HG03575 (cell line): ENCODE measurements around the gene RELCH.

Source experiments
- ATAC-seq: cut with Tn5 transposase; IDR thresholded peaks from one replicate; pipeline ENCODE4 v1.9.1; 2021; ENCODE audit not compliant: unreplicated experiment, insufficient number of reproducible peaks, low FRiP score; ENCODE audit errors: extremely low read depth

Gene RELCH

GRCh38 chr18:62245699-62246098 lies 58.6 kb downstream of the RELCH start:
- ATAC-seq, result no peak

- no peak for ATAC-seq
Measured at GRCh38 chr18:62248313-62248712, 61.3 kb downstream of the RELCH start.

- no peak for ATAC-seq
Measured at GRCh38 chr18:62249478-62250097, 62.5 kb downstream of the RELCH start.

GRCh38 chr18:62250475-62250874 lies 63.4 kb downstream of the RELCH start:
- no peak for ATAC-seq

- ATAC-seq, result no peak
Measured at GRCh38 chr18:62258093-62258492, 71.0 kb downstream of the RELCH start.

GRCh38 chr18:62258616-62259015 lies 71.6 kb downstream of the RELCH start:
- ATAC-seq, result no peak

GRCh38 chr18:62262061-62262460 lies 75.0 kb downstream of the RELCH start:
- no peak for ATAC-seq

- ATAC-seq, result no peak
Measured at GRCh38 chr18:62264984-62265383, 77.9 kb downstream of the RELCH start.

- ATAC-seq, result no peak
Measured at GRCh38 chr18:62277045-62277444, 90.0 kb downstream of the RELCH start.

- ATAC-seq, result no peak
Measured at GRCh38 chr18:62279561-62279960, 92.5 kb downstream of the RELCH start.

GRCh38 chr18:62280058-62280457 lies 93.0 kb downstream of the RELCH start:
- ATAC-seq, result no peak

GRCh38 chr18:62280786-62281185 lies 93.7 kb downstream of the RELCH start:
- no peak for ATAC-seq

- no peak for ATAC-seq
Measured at GRCh38 chr18:62281684-62282083, 94.6 kb downstream of the RELCH start.

GRCh38 chr18:62282188-62282629 lies 95.2 kb downstream of the RELCH start:
- ATAC-seq, result no peak

GRCh38 chr18:62284637-62285036 lies 97.6 kb downstream of the RELCH start:
- no peak for ATAC-seq

- ATAC-seq, result no peak
Measured at GRCh38 chr18:62285281-62285680, 98.2 kb downstream of the RELCH start.

GRCh38 chr18:62287781-62288664 lies 101.0 kb downstream of the RELCH start:
- ATAC-seq, result no peak

- ATAC-seq, result no peak
Measured at GRCh38 chr18:62288665-62289008, 101.6 kb downstream of the RELCH start.

GRCh38 chr18:62289047-62289446 lies 102.0 kb downstream of the RELCH start:
- no peak for ATAC-seq

- no peak for ATAC-seq
Measured at GRCh38 chr18:62294073-62294472, 107.0 kb downstream of the RELCH start.
